NCI-H748 (cell line): ENCODE measurements around the gene KRT80.
A peak's percentile ranks its signal among the peaks of the same experiment; 100 is the strongest.

Experiments used
- DNase-seq: peaks from one replicate; lab custom pipeline; 2025; ENCODE audit not compliant: unreplicated experiment; lab: John Stamatoyannopoulos, UW

The KRT80 gene

GRCh38 chr12:52156757-52157565 is 34.9 kb downstream of the KRT80 start:
- DNase-seq = peak; percentile 71

GRCh38 chr12:52156311-52156710 is 35.5 kb downstream of the KRT80 start:
- DNase-seq = no peak

GRCh38 chr12:52155048-52155868 is 36.6 kb downstream of the KRT80 start:
- DNase-seq = peak; percentile 24

GRCh38 chr12:52152905-52153317 is 38.9 kb downstream of the KRT80 start:
- DNase-seq = no peak

GRCh38 chr12:52151837-52152783 is 39.7 kb downstream of the KRT80 start:
- no peak for DNase-seq

GRCh38 chr12:52151153-52151836 is 40.5 kb downstream of the KRT80 start:
- DNase-seq = no peak

- DNase-seq = no peak
These were observed 42.1 kb downstream of the KRT80 start for GRCh38 chr12:52149651-52150241.

GRCh38 chr12:52149182-52149641 is 42.6 kb downstream of the KRT80 start:
- no peak for DNase-seq

- DNase-seq = peak; percentile 57
These were observed 43.2 kb downstream of the KRT80 start for GRCh38 chr12:52148464-52149181.

- DNase-seq = no peak
These were observed 43.8 kb downstream of the KRT80 start for GRCh38 chr12:52147964-52148463.

- DNase-seq = peak; percentile 17
These were observed 44.3 kb downstream of the KRT80 start for GRCh38 chr12:52147367-52147963.

GRCh38 chr12:52146822-52147366 is 44.9 kb downstream of the KRT80 start:
- DNase-seq = no peak

- no peak for DNase-seq
These were observed 45.6 kb downstream of the KRT80 start for GRCh38 chr12:52146089-52146821.

GRCh38 chr12:52145228-52146088 is 46.4 kb downstream of the KRT80 start:
- no peak for DNase-seq

- no peak for DNase-seq
These were observed 47.1 kb downstream of the KRT80 start for GRCh38 chr12:52144512-52145227.

- DNase-seq = no peak
These were observed 49.4 kb downstream of the KRT80 start for GRCh38 chr12:52142431-52142830.
